Endothelial cell of umbilical vein (primary cell): Measurements from ENCODE around the gene FAM72B. TPM values are rescaled to one million over a fixed set of nuclear protein-coding genes. Genes with fewer than 3 reads are reported as not detected.
"Not testable (repeated sequence)": the region's sequence is repeated elsewhere in the genome, so short reads cannot be mapped to it uniquely, and the experiment has no call there.

Experiments used
- BruUV-seq: library from RNA; stranded (reverse); fragments of 400-500 nt; replicated peaks from 2 replicates; lab custom pipeline; 2021; lab: Mats Ljungman, UMichigan
- CTCF ChIA-PET: fragments of 300-600, 350-600 bp; sonication (Branson Sonifier 250); formaldehyde crosslinking; loops from one replicate; lab custom pipeline; 2021; ENCODE audit warnings: antibody characterized with exemption, inconsistent platforms; lab: Charles Lee
- POLR2A ChIA-PET: fragments of 300-600, 350-600 bp; sonication (Branson Sonifier 250); formaldehyde crosslinking; loops from one replicate; lab custom pipeline; 2021; ENCODE audit warnings: antibody characterized with exemption, inconsistent platforms; lab: Charles Lee
- DNase-seq: peaks from one replicate; pipeline ENCODE4 v3.0.0-alpha.2; 2011; ENCODE audit warnings: low read depth, low spot score
- FAIRE-seq: peaks from 2 replicates; lab custom pipeline; 2011; peaks lifted over from hg19 to GRCh38; lab: Jason Lieb, UNC
- H2AFZ ChIP-seq: 2 replicates; pipeline ENCODE4 v1.6.0; 2012; ENCODE audit warnings: low read depth, low read length, control low read depth, inconsistent platforms
- H3K27ac ChIP-seq: 2 replicates; pipeline ENCODE4 v1.5.1; 2011; ENCODE audit warnings: low read depth, mild to moderate bottlenecking, control low read depth, low read length, moderate library complexity; ENCODE audit not compliant: insufficient read depth
- H3K27me3 ChIP-seq, 2 experiments: 2 replicates each; pipeline versions ENCODE4 v1.6.0 to v1.6.1; 2011; ENCODE audit warnings: low read length in 2 of 2, mixed read lengths in 1 of 2; ENCODE audit not compliant: control insufficient read depth in 2 of 2, insufficient read depth in 2 of 2
- H3K36me3 ChIP-seq, 2 experiments: 2 replicates in 1 of 2; 3 replicates in 1 of 2; pipeline ENCODE4 v1.5.1; 2011; ENCODE audit warnings: low read length in 2 of 2, mild to moderate bottlenecking in 1 of 2, moderate library complexity in 1 of 2; ENCODE audit not compliant: control insufficient read depth in 2 of 2, insufficient read depth in 2 of 2; ENCODE audit errors: extremely low read depth in 1 of 2
- H3K4me1 ChIP-seq: 3 replicates; pipeline ENCODE4 v1.5.1; 2011; ENCODE audit warnings: mild to moderate bottlenecking, low read length; ENCODE audit not compliant: control insufficient read depth, insufficient read depth; ENCODE audit errors: extremely low read depth
- H3K4me2 ChIP-seq: 2 replicates; pipeline ENCODE4 v1.6.1; 2011; ENCODE audit warnings: low read length, control low read depth, mixed read lengths; ENCODE audit not compliant: insufficient read depth
- H3K4me3 ChIP-seq, 3 experiments: fragments of 200-600 bp in 1 of 3; sonication (generic), shearing (Covaris generic) in 1 of 3; replicated peaks in 1 of 3; 2 replicates each; pipeline ENCODE4 v1.5.1; 2011 to 2016; ENCODE audit warnings: control low read depth in 3 of 3, low read length in 3 of 3, mild to moderate bottlenecking in 2 of 3, inconsistent platforms in 1 of 3, low read depth in 1 of 3, moderate library complexity in 1 of 3; ENCODE audit not compliant: insufficient read depth in 1 of 3
- H3K79me2 ChIP-seq: 2 replicates; pipeline ENCODE4 v1.6.0; 2012; ENCODE audit warnings: low read length, inconsistent platforms; ENCODE audit not compliant: control insufficient read depth, insufficient read depth
- H3K9ac ChIP-seq: replicated peaks from 2 replicates; pipeline ENCODE3; 2011; ENCODE audit warnings: low read length, control low read depth; ENCODE audit not compliant: insufficient read depth; ENCODE audit errors: extremely low read depth
- H3K9me1 ChIP-seq: replicated peaks from 3 replicates; pipeline ENCODE4 v1.6.0; 2011; ENCODE audit warnings: mild to moderate bottlenecking, low read length; ENCODE audit not compliant: control insufficient read depth, insufficient read depth; ENCODE audit errors: extremely low read depth
- H3K9me3 ChIP-seq: replicated peaks from 2 replicates; pipeline ENCODE4 v1.5.1; 2012; ENCODE audit warnings: low read length, inconsistent platforms; ENCODE audit not compliant: control insufficient read depth, insufficient read depth
- H4K20me1 ChIP-seq: replicated peaks from 2 replicates; pipeline ENCODE3; 2011; ENCODE audit warnings: mild to moderate bottlenecking, low read length; ENCODE audit not compliant: control insufficient read depth, insufficient read depth; ENCODE audit errors: extremely low read depth
- dilution Hi-C: fragments of 300-500 bp; cut with MboI; formaldehyde crosslinking; loops from one replicate; pipeline ENCODE4 v1.15.0; 2019; ENCODE audit warnings: low sequenced_read_pairs; ENCODE audit not compliant: extremely low pct_ligation_motif_present
- intact Hi-C: fragments of 100-400 bp; cut with micrococcal nuclease; formaldehyde crosslinking; loops from one replicate; pipeline ENCODE4 v1.10.0; 2022
- polyA plus RNA-seq, 4 experiments: library from polyadenylated mRNA; depleted of rRNA in 3 of 4; stranded (reverse) in 3 of 4; unstranded in 1 of 4; fragments of >200 nt; gene quantifications; 2 replicates each; pipeline versions ENCODE4 v1.2.1 to v1.2.3, GENCODE V29; 2011 to 2012; ENCODE audit warnings: missing spikeins in 1 of 4
- total RNA-seq: library from RNA; stranded (reverse); gene quantifications from 2 replicates; pipeline ENCODE4 v1.2.3, GENCODE V29; 2021

FAM72B gene
- total and polyA plus RNA-seq, 2 donors (not counting 3 experiments of a cell fraction or from before 2014, with no cell fraction given), result 1.9 to 6.5 TPM

GRCh38 chr1:121161199-121161901 lies 22.8 kb downstream of the FAM72B start:
- H3K4me2 ChIP-seq, H3K27me3 ChIP-seq, H3K9ac ChIP-seq, H3K36me3 ChIP-seq, H3K4me1 ChIP-seq, CTCF ChIA-PET, H4K20me1 ChIP-seq, H3K9me3 ChIP-seq, POLR2A ChIA-PET, H3K79me2 ChIP-seq, H3K9me1 ChIP-seq, H3K4me3 ChIP-seq, dilution Hi-C loops, BruUV-seq, intact Hi-C loops, H3K27ac ChIP-seq, H2AFZ ChIP-seq, FAIRE-seq, DNase-seq: not testable (repeated sequence)

DNA sequence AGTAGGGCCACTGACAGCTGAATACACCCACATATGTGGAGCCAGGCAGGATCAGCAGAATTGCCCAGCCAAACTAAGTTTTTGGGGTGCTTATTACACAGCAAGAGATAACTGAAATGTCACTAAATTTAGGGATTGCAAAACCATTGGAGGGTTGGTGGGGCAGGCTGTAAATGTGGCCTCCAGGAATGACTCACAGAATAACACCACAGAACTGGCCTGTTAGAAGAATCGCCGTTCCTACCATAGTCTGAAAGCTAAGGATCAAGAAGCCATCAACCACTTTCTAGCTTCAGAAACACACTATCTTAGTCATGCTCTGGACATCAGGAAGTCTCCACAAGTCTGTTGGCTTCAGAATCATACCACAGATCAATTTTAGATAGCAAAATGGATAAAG lies 24.0 kb downstream of the FAM72B start:
- BruUV-seq, CTCF ChIA-PET, H3K4me1 ChIP-seq: not testable (repeated sequence)

DNA sequence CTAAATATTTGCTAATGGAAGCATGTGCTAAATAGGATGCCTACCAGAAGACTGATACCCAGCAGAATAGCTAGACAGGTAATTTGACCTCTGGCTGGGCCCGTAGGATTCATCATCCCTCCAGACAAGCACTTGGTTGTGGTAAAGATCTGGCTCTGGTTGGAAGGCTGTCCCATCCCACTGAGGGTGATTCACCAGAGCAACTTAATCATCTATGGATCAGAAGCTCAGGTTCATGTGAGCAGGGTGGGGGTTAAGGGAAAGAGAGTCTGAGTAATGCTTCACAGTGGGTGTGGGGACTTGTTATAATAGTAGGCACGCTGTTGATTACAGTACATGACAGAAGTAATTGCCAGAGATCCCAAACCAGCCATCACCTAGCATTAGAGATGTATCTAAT lies 26.5 kb downstream of the FAM72B start:
- dilution Hi-C loops, H3K9me3 ChIP-seq, H3K4me1 ChIP-seq, BruUV-seq, DNase-seq, intact Hi-C loops, H3K4me2 ChIP-seq, H4K20me1 ChIP-seq, H3K27ac ChIP-seq, H2AFZ ChIP-seq, H3K4me3 ChIP-seq, H3K27me3 ChIP-seq, H3K79me2 ChIP-seq, CTCF ChIA-PET, FAIRE-seq, H3K36me3 ChIP-seq, H3K9me1 ChIP-seq, POLR2A ChIA-PET, H3K9ac ChIP-seq: not testable (repeated sequence)

More for the DNA sequence above, 24.0 kb downstream of the FAM72B start:
- H3K9me3 ChIP-seq, intact Hi-C loops, DNase-seq, H3K4me3 ChIP-seq, H3K36me3 ChIP-seq, FAIRE-seq, H4K20me1 ChIP-seq, POLR2A ChIA-PET, H3K4me2 ChIP-seq, H3K27me3 ChIP-seq, H3K9ac ChIP-seq, H2AFZ ChIP-seq, H3K9me1 ChIP-seq, H3K27ac ChIP-seq, dilution Hi-C loops, H3K79me2 ChIP-seq: not testable (repeated sequence)

DNA sequence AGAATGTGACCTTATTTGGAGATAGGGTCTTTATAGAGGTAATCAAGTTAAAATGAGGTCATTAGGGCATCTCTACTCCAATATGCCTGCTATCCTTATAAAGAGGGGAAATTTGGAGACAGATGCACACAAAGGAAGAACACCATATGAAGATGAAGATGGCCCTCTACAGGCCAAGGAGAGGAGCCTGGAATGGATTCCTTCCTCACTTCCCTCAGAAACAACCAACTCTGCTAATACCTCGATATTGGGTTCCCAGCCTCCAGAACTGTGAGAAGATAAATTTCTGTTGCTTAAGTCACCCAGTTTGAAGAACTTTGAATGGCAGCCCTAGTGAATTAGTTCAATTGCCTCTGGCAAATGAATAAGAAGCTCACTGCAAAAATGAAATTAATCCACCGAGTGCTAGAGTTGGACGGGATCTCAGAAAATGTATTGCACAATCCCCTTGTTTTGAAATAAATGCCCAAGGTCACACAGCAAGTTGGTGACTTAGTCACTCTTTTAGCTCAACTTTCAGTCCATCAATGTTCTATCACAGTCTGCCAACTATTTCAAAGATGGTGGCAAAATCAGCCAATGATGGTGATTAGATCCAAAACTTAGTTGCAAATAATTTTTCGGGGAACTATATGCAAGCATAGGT lies 27.1 kb downstream of the FAM72B start:
- H2AFZ ChIP-seq, DNase-seq, H3K4me3 ChIP-seq, H3K4me1 ChIP-seq, intact Hi-C loops, BruUV-seq, H3K36me3 ChIP-seq, H3K27ac ChIP-seq, dilution Hi-C loops, H3K4me2 ChIP-seq, H3K9me3 ChIP-seq, H3K9me1 ChIP-seq, FAIRE-seq, CTCF ChIA-PET, H3K79me2 ChIP-seq, POLR2A ChIA-PET, H3K27me3 ChIP-seq, H3K9ac ChIP-seq, H4K20me1 ChIP-seq: not testable (repeated sequence)
